ENCODE data around the gene KCNQ1.

GRCh38 chr11:2541881-2542361 is 97.1 kb downstream of the KCNQ1 start:
- no peak for TF ChIP-seq MAX (IDR thresholded peaks at IDR 0.05; ENCODE audit: insufficient read depth, insufficient read length)
- no peak for TF ChIP-seq POLR2A (IDR thresholded peaks at IDR 0.05; ENCODE audit: low read depth, low read length)
- no peak for TF ChIP-seq CTCF (IDR thresholded peaks at IDR 0.05; ENCODE audit: extremely low read depth in 1 of 2, insufficient read depth in 1 of 2, low read depth in 1 of 2, low read length in 2 of 2)
